ENCODE measurements around the gene ANKDD1B.

DNA sequence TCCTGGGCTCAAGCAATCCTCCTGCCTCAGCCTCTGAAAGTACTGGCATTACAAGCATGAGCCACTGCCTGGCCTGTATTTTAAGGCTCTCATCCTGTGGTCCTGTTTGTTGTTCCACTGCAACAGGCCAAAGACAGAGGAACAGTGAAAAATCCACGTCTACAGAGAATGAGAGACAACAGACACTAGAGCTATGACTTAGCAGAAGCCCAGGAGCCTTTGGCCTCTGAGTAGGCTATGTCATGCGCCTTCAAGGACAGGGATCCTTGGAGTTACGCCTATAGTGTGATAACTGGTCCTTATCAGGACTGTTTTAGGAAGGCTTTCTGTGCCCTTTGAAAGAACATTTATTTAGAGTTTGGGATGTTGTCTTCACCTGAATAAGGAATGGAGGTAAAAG is 95.5 kb downstream of the ANKDD1B start:
- no peak for TF ChIP-seq EP300 (IDR thresholded peaks at IDR 0.05)
- no peak for TF ChIP-seq POLR2AphosphoS5 (IDR thresholded peaks at IDR 0.05)
- TF ChIP-seq, protein P1, sequence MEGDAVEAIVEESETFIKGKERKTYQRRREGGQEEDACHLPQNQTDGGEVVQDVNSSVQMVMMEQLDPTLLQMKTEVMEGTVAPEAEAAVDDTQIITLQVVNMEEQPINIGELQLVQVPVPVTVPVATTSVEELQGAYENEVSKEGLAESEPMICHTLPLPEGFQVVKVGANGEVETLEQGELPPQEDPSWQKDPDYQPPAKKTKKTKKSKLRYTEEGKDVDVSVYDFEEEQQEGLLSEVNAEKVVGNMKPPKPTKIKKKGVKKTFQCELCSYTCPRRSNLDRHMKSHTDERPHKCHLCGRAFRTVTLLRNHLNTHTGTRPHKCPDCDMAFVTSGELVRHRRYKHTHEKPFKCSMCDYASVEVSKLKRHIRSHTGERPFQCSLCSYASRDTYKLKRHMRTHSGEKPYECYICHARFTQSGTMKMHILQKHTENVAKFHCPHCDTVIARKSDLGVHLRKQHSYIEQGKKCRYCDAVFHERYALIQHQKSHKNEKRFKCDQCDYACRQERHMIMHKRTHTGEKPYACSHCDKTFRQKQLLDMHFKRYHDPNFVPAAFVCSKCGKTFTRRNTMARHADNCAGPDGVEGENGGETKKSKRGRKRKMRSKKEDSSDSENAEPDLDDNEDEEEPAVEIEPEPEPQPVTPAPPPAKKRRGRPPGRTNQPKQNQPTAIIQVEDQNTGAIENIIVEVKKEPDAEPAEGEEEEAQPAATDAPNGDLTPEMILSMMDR (IDR thresholded peaks at IDR 0.05), result no peak
